GM12872 (cell line): Measurements from ENCODE around the gene GLRX5.

Experiments
- TF ChIP-seq, protein P1 (sequence below): IDR thresholded peaks from 3 replicates; pipeline ENCODE4 v1.5.1; 2011; ENCODE audit warnings: low read depth, mild to moderate bottlenecking, low read length, moderate library complexity; ENCODE audit not compliant: insufficient read depth

GLRX5 gene

DNA sequence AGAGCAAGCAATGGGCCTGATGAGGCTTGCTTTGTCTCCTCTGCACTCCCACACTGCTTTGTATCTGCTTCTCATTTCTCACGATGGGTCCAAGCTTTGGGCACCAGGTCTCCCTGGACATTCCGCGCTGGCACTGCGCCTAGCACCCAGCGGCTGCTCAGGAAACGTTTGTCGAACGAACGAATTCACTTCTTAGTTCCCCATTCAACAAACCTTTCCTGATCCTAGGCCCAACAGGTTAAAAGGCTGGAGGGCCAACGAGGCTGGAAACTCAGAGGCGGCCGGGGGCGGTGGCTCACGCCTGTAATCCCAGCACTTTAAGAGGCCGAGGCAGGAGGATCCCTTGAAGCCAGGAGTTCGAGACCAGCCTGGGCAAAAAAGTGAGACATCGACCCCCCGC lies 1.0 kb upstream of the GLRX5 start:
- TF ChIP-seq, protein P1, sequence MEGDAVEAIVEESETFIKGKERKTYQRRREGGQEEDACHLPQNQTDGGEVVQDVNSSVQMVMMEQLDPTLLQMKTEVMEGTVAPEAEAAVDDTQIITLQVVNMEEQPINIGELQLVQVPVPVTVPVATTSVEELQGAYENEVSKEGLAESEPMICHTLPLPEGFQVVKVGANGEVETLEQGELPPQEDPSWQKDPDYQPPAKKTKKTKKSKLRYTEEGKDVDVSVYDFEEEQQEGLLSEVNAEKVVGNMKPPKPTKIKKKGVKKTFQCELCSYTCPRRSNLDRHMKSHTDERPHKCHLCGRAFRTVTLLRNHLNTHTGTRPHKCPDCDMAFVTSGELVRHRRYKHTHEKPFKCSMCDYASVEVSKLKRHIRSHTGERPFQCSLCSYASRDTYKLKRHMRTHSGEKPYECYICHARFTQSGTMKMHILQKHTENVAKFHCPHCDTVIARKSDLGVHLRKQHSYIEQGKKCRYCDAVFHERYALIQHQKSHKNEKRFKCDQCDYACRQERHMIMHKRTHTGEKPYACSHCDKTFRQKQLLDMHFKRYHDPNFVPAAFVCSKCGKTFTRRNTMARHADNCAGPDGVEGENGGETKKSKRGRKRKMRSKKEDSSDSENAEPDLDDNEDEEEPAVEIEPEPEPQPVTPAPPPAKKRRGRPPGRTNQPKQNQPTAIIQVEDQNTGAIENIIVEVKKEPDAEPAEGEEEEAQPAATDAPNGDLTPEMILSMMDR: no peak

DNA sequence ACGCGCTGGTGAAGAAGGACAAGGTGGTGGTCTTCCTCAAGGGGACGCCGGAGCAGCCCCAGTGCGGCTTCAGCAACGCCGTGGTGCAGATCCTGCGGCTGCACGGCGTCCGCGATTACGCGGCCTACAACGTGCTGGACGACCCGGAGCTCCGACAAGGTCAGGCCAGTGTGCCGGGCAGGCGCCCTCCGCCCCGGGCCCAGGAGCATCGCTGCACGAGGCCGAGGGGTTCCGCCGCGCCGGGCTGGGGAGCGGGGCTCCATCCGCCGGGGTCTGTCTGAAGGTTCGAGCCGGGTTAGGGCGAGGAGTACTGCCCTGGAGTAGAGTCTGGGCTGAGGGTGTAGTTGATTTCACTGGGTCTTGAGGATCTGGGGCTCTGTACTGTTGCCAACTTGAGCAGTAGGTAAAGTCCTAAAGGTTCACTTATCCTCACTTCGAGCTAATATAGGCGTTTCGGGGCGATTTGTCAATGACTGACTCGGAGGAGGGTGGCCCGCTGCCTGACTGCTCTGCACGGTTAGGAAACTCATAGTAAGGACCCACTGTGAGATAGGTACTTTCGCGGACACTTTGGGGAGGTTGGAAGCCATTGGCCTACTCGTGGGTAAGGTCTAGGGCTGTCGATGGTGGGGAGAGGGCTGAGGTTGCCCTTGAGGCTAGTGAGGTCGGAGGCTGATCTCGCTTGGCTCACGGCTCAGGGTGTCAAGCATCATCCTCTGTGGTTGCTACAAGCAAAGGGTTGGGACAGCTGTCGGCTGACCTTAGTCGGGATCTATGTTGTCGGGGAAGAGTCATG lies 574 bp downstream of the GLRX5 start:
- TF ChIP-seq, protein P1: no peak

DNA sequence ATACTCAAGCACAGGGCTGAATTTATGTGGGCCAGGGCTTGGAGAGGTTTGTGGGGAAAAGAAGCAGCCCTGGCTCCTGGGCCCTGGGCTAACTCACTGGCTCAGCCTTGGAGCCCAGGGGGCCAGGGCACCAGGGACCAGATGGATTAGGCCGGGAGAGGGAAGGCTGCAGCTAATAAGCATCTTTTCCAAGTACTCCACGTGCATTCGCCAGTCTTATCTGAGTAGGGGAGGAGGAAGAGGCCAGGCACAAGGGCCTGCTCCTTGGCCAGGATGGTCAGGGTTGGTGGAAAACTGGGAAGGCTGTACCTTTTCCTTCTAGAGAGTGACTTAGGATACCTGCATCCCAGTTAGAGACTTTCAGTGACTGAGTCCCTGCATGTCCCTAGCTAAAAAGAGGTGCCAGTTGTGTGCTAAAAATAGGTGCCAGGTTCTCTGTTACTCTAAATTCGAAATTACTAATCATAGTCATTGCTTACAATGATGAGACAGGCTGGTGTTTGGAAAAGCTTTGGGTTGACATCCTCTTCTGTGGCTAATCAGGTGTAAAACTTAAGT lies 1.3 kb downstream of the GLRX5 start:
- TF ChIP-seq, protein P1: no peak

DNA sequence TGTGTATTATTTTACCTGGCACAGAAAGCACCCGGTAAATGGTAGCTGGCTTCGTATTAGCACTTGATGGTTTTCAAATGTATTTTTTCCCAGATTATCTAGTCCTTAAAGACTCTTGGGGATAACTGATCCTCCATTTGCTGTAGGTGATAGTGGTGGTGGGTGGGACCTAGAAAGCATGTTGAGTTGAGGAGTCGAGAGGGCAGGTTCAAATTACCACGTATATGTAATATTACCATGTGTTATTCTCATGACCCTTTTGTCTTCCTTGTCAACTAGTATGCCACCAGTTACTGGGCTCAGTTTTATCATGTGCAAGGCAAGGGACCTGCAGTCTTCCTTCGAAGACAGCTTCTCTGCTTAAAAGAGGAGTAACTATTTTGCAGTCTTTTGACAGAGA lies 1.8 kb downstream of the GLRX5 start:
- TF ChIP-seq, protein P1: no peak

DNA sequence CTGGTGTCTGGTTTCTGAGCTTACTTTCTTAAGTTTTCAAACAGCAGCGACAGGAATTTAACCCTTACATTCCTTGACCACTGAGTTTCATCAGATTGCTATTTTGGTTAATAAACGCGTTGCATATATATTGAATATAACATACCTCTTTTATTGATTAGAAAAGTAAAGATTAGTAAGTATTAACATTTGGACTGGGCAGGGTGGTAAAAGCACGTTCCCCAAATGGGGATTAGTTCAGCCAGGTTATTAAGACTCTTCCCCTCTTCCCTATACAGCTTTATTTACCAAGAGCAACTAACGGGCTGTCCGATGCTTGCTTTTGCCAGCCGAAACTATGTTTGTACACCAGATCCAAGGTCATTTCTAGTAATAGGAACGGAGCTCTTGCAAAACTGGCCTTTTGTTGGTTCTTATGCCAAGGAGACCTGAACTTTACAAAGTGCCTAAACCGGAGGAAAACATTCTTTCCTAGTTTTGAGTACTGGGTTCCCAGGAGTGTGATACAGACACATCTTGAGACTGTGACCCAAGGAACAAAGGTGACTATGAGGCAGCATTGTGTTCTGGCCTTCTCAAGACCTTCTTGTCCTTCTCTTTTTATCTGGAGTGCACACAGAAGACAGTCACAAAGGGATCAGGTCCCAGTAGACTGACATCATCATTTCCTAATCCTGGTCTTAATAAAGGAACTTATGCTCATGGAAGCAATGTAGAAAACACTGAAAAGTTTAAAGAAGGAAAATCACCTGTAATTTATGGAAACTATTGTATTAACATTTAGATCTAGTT lies 2.6 kb downstream of the GLRX5 start:
- TF ChIP-seq, protein P1: no peak

DNA sequence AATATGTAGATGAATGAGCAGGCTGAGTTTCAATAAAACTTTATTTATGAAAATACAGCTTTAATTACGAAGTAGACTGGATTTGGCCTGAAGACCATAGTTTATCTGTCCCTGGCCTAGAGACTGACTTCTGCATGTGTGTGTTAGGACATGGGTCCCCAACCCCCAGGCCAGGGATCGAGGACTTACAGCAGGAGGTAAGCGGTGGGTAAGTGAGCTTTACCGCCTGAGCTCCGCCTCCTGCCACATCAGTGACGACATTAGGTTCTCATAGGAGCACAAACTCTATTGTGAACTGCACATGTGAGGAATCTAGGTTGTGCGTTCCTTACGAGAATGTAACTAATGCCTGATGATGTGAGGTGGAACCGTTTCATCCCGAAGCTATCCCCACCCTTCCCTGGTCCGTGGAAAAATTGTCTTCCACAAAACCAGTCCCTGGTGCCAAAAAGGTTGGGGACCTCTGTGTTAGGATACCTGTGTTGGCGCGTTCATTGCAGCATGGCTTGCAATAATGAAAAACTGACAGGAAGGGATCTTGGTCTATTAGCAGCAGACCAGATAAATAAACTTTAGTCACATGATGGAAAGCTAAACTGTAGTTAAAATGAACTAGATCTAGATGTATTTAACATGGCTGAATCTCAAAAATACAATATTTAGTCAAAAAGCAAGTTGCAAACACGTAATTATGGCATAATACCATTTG lies 4.1 kb downstream of the GLRX5 start:
- TF ChIP-seq, protein P1: no peak

DNA sequence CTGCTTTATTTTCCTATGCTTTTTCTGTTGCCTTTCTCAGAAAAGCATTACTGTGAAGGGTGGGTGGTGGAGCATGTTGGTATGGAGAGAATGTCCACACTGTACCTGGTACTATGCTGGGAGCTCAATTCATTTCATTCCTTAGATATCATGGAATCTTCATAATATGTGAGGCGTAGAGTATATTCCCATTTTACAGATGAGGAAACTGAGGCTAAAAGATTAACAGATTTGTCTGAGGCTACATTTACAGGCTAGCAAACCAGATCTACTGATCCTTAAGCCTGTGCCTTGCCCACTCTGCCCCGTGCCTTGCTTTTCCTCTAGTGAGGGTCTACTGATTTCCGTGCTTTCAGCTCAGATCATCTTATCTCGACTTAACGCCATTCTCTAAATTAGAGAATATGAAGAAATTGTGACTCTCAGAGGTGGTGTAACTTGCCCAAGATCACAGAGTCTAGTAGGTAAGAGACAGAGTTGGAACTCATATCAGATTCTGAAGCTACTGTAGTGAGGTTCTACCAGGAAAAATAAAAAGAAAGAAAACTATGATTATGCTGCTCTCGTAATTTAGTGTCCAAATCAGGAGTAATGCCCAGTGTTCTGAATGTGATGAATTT lies 5.5 kb downstream of the GLRX5 start:
- TF ChIP-seq, protein P1: no peak
